Uterus (tissue), 2 donors: ENCODE results near the gene ALG14.

Experiments
- CTCF ChIP-seq, 4 experiments: fragments of 200-600 bp in 2 of 4; fragments of 450-650 bp in 2 of 4; sonication (generic) in 2 of 4; IDR thresholded peaks; one replicate each; pipeline ENCODE4 v1.5.1; 2016 to 2019; ENCODE audit warnings: antibody characterized with exemption in 4 of 4, mild to moderate bottlenecking in 2 of 4, moderate library complexity in 1 of 4
- POLR2A ChIP-seq, 2 donors: fragments of 450-650 bp; IDR thresholded peaks; one replicate each; pipeline ENCODE4 v1.6.1; 2016; ENCODE audit warnings: antibody characterized with exemption in 2 of 2, mild to moderate bottlenecking in 1 of 2, moderate library complexity in 1 of 2

GRCh38 chr1:95097426-95097825 lies 24.7 kb upstream of the ALG14 start:
- TF ChIP-seq POLR2A (IDR thresholded peaks at IDR 0.05), result no peak
- TF ChIP-seq CTCF (IDR thresholded peaks at IDR 0.05), result no peak
